Keratinocyte (primary cell): ENCODE data around the gene ZFP3. TPM values are rescaled to one million over a fixed set of nuclear protein-coding genes. Genes with fewer than 3 reads are reported as not detected.
A peak's percentile ranks its signal among the peaks of the same experiment; 100 is the strongest.
"Not testable (repeated sequence)": the region's sequence is repeated elsewhere in the genome, so short reads cannot be mapped to it uniquely, and the experiment has no call there.

Experiments
- DNase-seq: peaks from one replicate; pipeline ENCODE4 v3.0.0-alpha.2; 2011; ENCODE audit warnings: low read depth, missing footprints, low spot score
- FAIRE-seq: peaks from 2 replicates; lab custom pipeline; 2011; peaks lifted over from hg19 to GRCh38; lab: Jason Lieb, UNC
- H2AFZ ChIP-seq: 2 replicates; pipeline ENCODE4 v1.6.0; 2012; ENCODE audit warnings: low read length, control low read depth, inconsistent platforms; ENCODE audit not compliant: control insufficient read depth
- H3K27ac ChIP-seq: 2 replicates; pipeline ENCODE4 v1.5.1; 2011; ENCODE audit warnings: low read length; ENCODE audit not compliant: control insufficient read depth, insufficient read depth
- H3K27me3 ChIP-seq: 3 replicates; pipeline ENCODE4 v1.6.0; 2011; ENCODE audit warnings: low read length; ENCODE audit not compliant: control insufficient read depth, insufficient read depth; ENCODE audit errors: extremely low read depth
- H3K36me3 ChIP-seq, 2 experiments: 2 replicates in 1 of 2; 3 replicates in 1 of 2; pipeline ENCODE4 v1.5.1; 2011; ENCODE audit warnings: low read length in 2 of 2, mild to moderate bottlenecking in 1 of 2; ENCODE audit not compliant: control insufficient read depth in 2 of 2, insufficient read depth in 2 of 2; ENCODE audit errors: extremely low read depth in 1 of 2
- H3K4me1 ChIP-seq: 3 replicates; pipeline ENCODE4 v1.5.1; 2011; ENCODE audit warnings: low read length; ENCODE audit not compliant: control insufficient read depth, insufficient read depth; ENCODE audit errors: extremely low read depth
- H3K4me2 ChIP-seq: 3 replicates; pipeline ENCODE4 v1.6.0; 2011; ENCODE audit warnings: low read depth, low read length; ENCODE audit not compliant: control insufficient read depth, insufficient read depth; ENCODE audit errors: extremely low read depth
- H3K4me3 ChIP-seq, 3 experiments: fragments of 200-600 bp in 1 of 3; sonication (generic) in 1 of 3; 2 replicates in 2 of 3; 3 replicates in 1 of 3; pipeline ENCODE4 v1.5.1; 2011 to 2016; ENCODE audit warnings: low read length in 3 of 3, mild to moderate bottlenecking in 3 of 3, control low read depth in 2 of 3, inconsistent platforms in 1 of 3, low read depth in 1 of 3, mixed read lengths in 1 of 3, mixed run types in 1 of 3, moderate library complexity in 1 of 3; ENCODE audit not compliant: control insufficient read depth in 2 of 3, insufficient read depth in 2 of 3; ENCODE audit errors: extremely low read depth in 1 of 3
- H3K79me2 ChIP-seq: 2 replicates; pipeline ENCODE4 v1.6.0; 2012; ENCODE audit warnings: low read length; ENCODE audit not compliant: control insufficient read depth, insufficient read depth
- H3K9ac ChIP-seq: 3 replicates; pipeline ENCODE4 v1.6.0; 2011; ENCODE audit warnings: low read length; ENCODE audit not compliant: control insufficient read depth, insufficient read depth; ENCODE audit errors: extremely low read depth
- H3K9me1 ChIP-seq: 3 replicates; pipeline ENCODE4 v1.6.0; 2011; ENCODE audit warnings: low read length; ENCODE audit not compliant: control insufficient read depth, insufficient read depth; ENCODE audit errors: extremely low read depth
- H3K9me3 ChIP-seq: 2 replicates; pipeline ENCODE4 v1.5.1; 2012; ENCODE audit warnings: low read depth, low read length; ENCODE audit not compliant: control insufficient read depth
- H4K20me1 ChIP-seq: 3 replicates; pipeline ENCODE4 v1.6.0; 2011; ENCODE audit warnings: low read length; ENCODE audit not compliant: control insufficient read depth, insufficient read depth; ENCODE audit errors: extremely low read depth
- CTCF ChIP-seq, 3 experiments: IDR thresholded peaks in 1 of 3; conservative IDR thresholded peaks in 1 of 3; optimal IDR thresholded peaks in 1 of 3; 2 replicates in 2 of 3; 3 replicates in 1 of 3; pipeline versions ENCODE3 to v1.5.1; 2011; ENCODE audit warnings: low read length in 3 of 3, mild to moderate bottlenecking in 3 of 3, moderate library complexity in 2 of 3, control low read depth in 1 of 3, inconsistent platforms in 1 of 3; ENCODE audit not compliant: insufficient read depth in 2 of 3; ENCODE audit errors: extremely low read depth in 1 of 3
- EZH2 ChIP-seq: IDR thresholded peaks from one replicate; pipeline ENCODE4 v1.6.1; 2012; ENCODE audit warnings: inconsistent platforms, mild to moderate bottlenecking, low read length, moderate library complexity
- dilution Hi-C: fragments of 300-500 bp; cut with MboI; formaldehyde crosslinking; loops from one replicate; pipeline ENCODE4 v1.7.0; 2020; ENCODE audit warnings: low sequenced_read_pairs; ENCODE audit not compliant: extremely low pct_ligation_motif_present
- polyA plus RNA-seq, 5 experiments: library from polyadenylated mRNA; depleted of rRNA in 3 of 5; stranded (reverse) in 3 of 5; stranded (forward) in 1 of 5; unstranded in 1 of 5; fragments of >200 nt; gene quantifications; 1 replicate in 1 of 5; 2 replicates in 3 of 5; 3 replicates in 1 of 5; pipeline versions ENCODE4 v1.2.1 to v1.2.3, GENCODE V29; 2011 to 2012; ENCODE audit warnings: missing spikeins in 2 of 5, low read depth in 1 of 5, low replicate concordance in 1 of 5

ZFP3 gene
- polyA plus RNA-seq, 1 donor (not counting 4 experiments of a cell fraction or from before 2014, with no cell fraction given): 3.0 TPM

- Histone ChIP-seq H3K27ac (no peak overlapping the region), H3K79me2 (no peaks in the 10 kb centered on the region), H3K9me3 (no peaks in the 10 kb centered on the region), H2AFZ (peak overlapping the region; percentile 30), H3K36me3 (no peaks in the 10 kb centered on the region), H3K27me3 (peaks cover 43% of the 10 kb centered on the region), H3K4me2 (peak overlapping the region; percentile 58), H3K9ac (no peak overlapping the region), H3K9me1 (no peaks in the 10 kb centered on the region), H3K4me1 (no peaks in the 10 kb centered on the region), H3K4me3 (peak overlapping the region; percentile 14 to 43 (median 26)), H4K20me1 (no peaks in the 10 kb centered on the region)
- DNase-seq: no peak
- dilution Hi-C loops: no loop called here
- FAIRE-seq: no peak
- TF ChIP-seq EZH2: no peak
- no peak for TF ChIP-seq CTCF (optimal IDR thresholded peaks at IDR 0.05 in 1 of 3, IDR thresholded peaks at IDR 0.05 in 1 of 3, conservative IDR thresholded peaks at IDR 0.05 in 1 of 3; ENCODE audit: extremely low read depth in 1 of 3, insufficient read depth in 2 of 3, low read length in 3 of 3)
Measured at GRCh38 chr17:5122586-5123342, 44.5 kb downstream of the ZFP3 start.

GRCh38 chr17:5123343-5124124 lies 45.3 kb downstream of the ZFP3 start:
- H3K4me1 ChIP-seq: no peaks in the 10 kb centered on the region
- H3K9me1 ChIP-seq: no peaks in the 10 kb centered on the region
- TF ChIP-seq CTCF (optimal IDR thresholded peaks at IDR 0.05 in 1 of 3, IDR thresholded peaks at IDR 0.05 in 1 of 3, conservative IDR thresholded peaks at IDR 0.05 in 1 of 3; ENCODE audit: extremely low read depth in 1 of 3, insufficient read depth in 2 of 3, low read length in 3 of 3) (no peak), EZH2 (peak; percentile 61)
- H3K27ac ChIP-seq: no peak overlapping the region
- dilution Hi-C loops: no loop called here
- H3K36me3 ChIP-seq: no peaks in the 10 kb centered on the region
- no peak overlapping the region for H2AFZ ChIP-seq
- peaks cover 38% of the 10 kb centered on the region for H3K27me3 ChIP-seq
- no peaks in the 10 kb centered on the region for H3K79me2 ChIP-seq
- H3K9me3 ChIP-seq: no peaks in the 10 kb centered on the region
- H4K20me1 ChIP-seq: no peaks in the 10 kb centered on the region
- no peak overlapping the region for H3K4me3 ChIP-seq
- no peak overlapping the region for H3K9ac ChIP-seq
- FAIRE-seq (no peak), DNase-seq (no peak)
- H3K4me2 ChIP-seq: no peak overlapping the region

GRCh38 chr17:5124125-5124760 lies 46.0 kb downstream of the ZFP3 start:
- H3K4me2 ChIP-seq, FAIRE-seq, H3K36me3 ChIP-seq, H3K9ac ChIP-seq, H3K9me3 ChIP-seq, DNase-seq, H3K4me1 ChIP-seq, H3K27ac ChIP-seq, H4K20me1 ChIP-seq, dilution Hi-C loops, H3K4me3 ChIP-seq, H3K9me1 ChIP-seq, H3K79me2 ChIP-seq, H2AFZ ChIP-seq: not testable (repeated sequence)
- H3K27me3 ChIP-seq: peaks cover 35% of the 10 kb centered on the region
